ENCODE results near the gene TLNRD1. TPM values are rescaled to one million over a fixed set of nuclear protein-coding genes. Genes with fewer than 3 reads are reported as not detected.
A peak's percentile ranks its signal among the peaks of the same experiment; 100 is the strongest.
"Not testable (repeated sequence)": the region's sequence is repeated elsewhere in the genome, so short reads cannot be mapped to it uniquely, and the experiment has no call there.

TLNRD1 gene
- total RNA-seq (3.8 TPM), polyA plus RNA-seq (14.0 TPM)

DNA sequence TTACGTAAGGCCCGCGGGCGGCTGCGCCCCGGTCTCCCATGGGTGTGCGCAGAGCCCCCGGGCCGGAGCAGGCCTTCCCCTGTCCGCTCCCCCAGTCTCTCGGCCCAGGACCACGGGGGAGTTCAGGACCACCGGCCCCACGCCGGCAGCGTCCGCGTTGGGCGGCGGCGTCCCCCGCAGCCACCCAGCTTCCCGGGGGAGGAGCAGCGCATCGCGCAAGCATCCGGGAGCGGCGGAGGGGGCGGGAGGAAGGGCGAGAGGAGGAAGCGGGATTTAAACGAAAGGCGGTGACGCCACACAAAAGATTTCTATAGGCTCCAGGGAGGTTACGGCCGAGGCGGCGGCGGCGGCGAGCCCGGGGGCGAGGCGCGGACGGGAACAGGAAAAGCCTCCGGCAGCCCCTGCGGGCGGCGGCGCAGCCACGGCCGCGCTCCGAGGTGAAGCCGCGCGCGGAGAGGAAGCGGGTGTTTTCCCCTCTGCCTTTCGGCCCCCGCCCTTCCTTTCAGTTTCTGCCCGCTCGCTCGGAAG is at the start of gene TLNRD1:
TSS of gene TLNRD1 (plus strand) at position 300 of the 528 bp plus-strand sequence. CDS start 1,349 bp downstream, outside the sequence.
- Histone ChIP-seq H3K27ac (ENCODE audit: low read depth) (peak within 1 kb of the TSS; percentile 97), H3K4me3 (ENCODE audit: low read depth, low read length) (peak within 1 kb of the TSS; percentile 99), H3K4me1 (ENCODE audit: insufficient read depth) (peaks cover 2% of the 10 kb centered on the region), H3K36me3 (ENCODE audit: insufficient read depth) (no peaks in the 10 kb centered on the region)
- DNase-seq (ENCODE audit: extremely low spot score) = peak; percentile 83
- WGBS = under 1% methylated on average over 66 of the region's 66 CpGs

- no peak for DNase-seq (ENCODE audit: extremely low spot score)
- Histone ChIP-seq H3K36me3 (ENCODE audit: insufficient read depth) (no peaks in the 10 kb centered on the region), H3K27ac (ENCODE audit: low read depth) (no peak overlapping the region), H3K4me3 (ENCODE audit: low read depth, low read length) (no peak overlapping the region), H3K4me1 (ENCODE audit: insufficient read depth) (no peaks in the 10 kb centered on the region)
- 69% methylated on average over 5 of the region's 5 CpGs for WGBS
Observed at GRCh38 chr15:80951941-80952340, 48.8 kb upstream of the TLNRD1 start.

DNA sequence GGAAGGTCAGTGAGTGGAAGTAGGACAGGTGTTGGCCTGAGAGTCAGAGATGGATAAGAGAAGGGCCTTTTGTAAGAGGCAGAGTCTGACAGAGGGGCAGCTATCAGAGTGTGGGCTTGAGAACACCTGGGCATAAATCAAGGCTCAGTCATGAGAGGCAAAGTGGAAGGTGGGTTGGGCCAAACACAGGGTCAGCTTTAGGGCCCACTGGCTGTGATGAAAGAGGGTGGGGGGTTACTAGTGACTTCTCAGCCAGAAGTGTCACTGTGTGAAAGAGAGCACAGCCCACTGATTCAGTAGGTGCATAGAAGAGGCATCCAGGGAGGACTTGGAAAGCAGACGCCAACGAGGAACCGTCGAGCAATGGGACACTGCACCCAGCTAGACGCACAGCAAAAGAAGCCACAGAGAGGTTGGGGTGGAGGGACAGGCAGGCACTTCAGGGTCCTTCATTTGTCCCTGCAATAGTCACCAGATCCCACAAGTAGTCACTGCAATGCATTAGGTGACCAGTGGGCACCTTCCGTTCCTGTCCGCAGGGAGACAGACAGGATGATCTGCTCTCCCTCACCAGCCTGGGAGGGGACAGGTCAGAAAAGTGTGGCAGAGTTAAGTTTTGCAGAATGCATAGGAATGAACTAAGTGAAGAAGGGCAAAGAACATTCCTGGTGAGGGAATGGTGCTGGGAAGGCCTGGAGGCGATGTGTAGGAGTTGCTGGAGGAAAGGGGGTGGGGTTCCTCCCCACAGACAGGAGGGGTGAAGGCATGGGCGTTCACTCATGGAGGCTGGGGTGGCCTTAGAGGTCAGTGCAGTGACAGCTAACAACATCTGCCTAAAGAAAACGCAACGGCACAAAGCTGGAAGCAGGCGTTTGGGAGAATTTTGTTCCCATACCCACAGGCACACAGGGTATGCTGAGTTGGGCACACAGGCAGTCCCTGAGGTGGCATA is 47.4 kb upstream of the TLNRD1 start:
- DNase-seq (ENCODE audit: extremely low spot score) = no peak
- no peaks in the 10 kb centered on the region for H3K36me3 ChIP-seq (ENCODE audit: insufficient read depth)

DNA sequence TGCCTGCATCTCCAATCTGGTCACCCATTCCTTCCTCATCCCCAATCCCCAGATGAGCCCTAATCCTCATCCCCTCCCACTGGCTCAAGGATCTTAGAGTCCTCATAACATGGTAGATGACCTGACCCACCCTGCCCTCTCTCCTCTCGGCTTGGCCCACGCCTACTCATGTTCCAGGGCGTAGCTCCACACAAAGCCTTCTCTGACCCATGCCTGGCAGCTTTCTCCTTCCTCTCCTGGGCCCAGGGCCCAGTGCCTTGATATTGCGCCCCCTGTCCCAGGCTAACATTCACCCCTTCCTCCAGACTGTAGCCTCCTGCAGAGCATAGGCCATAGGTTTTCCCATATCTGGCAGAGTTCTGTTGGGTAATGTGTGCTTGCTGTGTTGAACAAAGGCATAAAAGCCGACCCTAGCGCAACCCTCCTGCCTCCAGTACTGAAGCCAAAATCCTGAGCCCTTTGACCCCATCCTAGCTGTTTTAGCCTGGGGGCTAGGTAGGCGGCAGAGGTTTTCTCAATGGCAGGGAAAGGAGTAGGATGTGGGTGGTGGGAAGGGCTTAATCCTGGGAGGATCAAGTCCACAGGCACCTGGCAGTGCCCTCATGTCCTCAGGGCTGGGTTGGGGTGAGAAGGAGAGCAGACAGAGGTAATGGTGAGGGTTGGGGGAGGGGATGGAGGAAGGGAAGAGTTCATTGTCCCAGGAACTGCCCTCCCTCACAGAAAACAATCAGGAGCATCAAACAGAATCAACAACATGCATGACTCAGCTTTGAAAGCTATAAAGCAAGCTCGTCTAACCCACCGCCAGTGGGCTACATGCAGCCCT is 46.6 kb upstream of the TLNRD1 start:
- H3K36me3 ChIP-seq (ENCODE audit: insufficient read depth) = no peaks in the 10 kb centered on the region
- H3K27ac ChIP-seq (ENCODE audit: low read depth) = no peak overlapping the region
- no peak for DNase-seq (ENCODE audit: extremely low spot score)
- WGBS = 93% methylated on average over 9 of the region's 9 CpGs
- H3K4me3 ChIP-seq (ENCODE audit: low read depth, low read length) = no peak overlapping the region
- no peaks in the 10 kb centered on the region for H3K4me1 ChIP-seq (ENCODE audit: insufficient read depth)

More for the DNA sequence above, 47.4 kb upstream of the TLNRD1 start:
- Histone ChIP-seq H3K27ac (ENCODE audit: low read depth) (no peak overlapping the region), H3K4me1 (ENCODE audit: insufficient read depth) (no peaks in the 10 kb centered on the region), H3K4me3 (ENCODE audit: low read depth, low read length) (no peak overlapping the region)
- WGBS = 97% methylated on average over 12 of the region's 12 CpGs

- WGBS = 93% methylated on average over 19 of the region's 19 CpGs
- H3K4me3 ChIP-seq (ENCODE audit: low read depth, low read length); DNase-seq (ENCODE audit: extremely low spot score); H3K36me3 ChIP-seq (ENCODE audit: insufficient read depth); H3K27ac ChIP-seq (ENCODE audit: low read depth); H3K4me1 ChIP-seq (ENCODE audit: insufficient read depth): not testable (repeated sequence)
Observed at GRCh38 chr15:80955571-80956452, 44.9 kb upstream of the TLNRD1 start.

- Histone ChIP-seq H3K36me3 (ENCODE audit: insufficient read depth) (no peaks in the 10 kb centered on the region), H3K27ac (ENCODE audit: low read depth) (no peak overlapping the region), H3K4me3 (ENCODE audit: low read depth, low read length) (no peak overlapping the region), H3K4me1 (ENCODE audit: insufficient read depth) (no peaks in the 10 kb centered on the region)
- no peak for DNase-seq (ENCODE audit: extremely low spot score)
- 94% methylated on average over 2 of the region's 2 CpGs for WGBS
Observed at GRCh38 chr15:80957556-80957955, 43.2 kb upstream of the TLNRD1 start.

- DNase-seq (ENCODE audit: extremely low spot score) = no peak
- Histone ChIP-seq H3K4me3 (ENCODE audit: low read depth, low read length) (no peak overlapping the region), H3K36me3 (ENCODE audit: insufficient read depth) (no peaks in the 10 kb centered on the region), H3K27ac (ENCODE audit: low read depth) (no peak overlapping the region), H3K4me1 (ENCODE audit: insufficient read depth) (no peaks in the 10 kb centered on the region)
- 98% methylated on average over 2 of the region's 2 CpGs for WGBS
Observed at GRCh38 chr15:80957976-80958375, 42.7 kb upstream of the TLNRD1 start.

DNA sequence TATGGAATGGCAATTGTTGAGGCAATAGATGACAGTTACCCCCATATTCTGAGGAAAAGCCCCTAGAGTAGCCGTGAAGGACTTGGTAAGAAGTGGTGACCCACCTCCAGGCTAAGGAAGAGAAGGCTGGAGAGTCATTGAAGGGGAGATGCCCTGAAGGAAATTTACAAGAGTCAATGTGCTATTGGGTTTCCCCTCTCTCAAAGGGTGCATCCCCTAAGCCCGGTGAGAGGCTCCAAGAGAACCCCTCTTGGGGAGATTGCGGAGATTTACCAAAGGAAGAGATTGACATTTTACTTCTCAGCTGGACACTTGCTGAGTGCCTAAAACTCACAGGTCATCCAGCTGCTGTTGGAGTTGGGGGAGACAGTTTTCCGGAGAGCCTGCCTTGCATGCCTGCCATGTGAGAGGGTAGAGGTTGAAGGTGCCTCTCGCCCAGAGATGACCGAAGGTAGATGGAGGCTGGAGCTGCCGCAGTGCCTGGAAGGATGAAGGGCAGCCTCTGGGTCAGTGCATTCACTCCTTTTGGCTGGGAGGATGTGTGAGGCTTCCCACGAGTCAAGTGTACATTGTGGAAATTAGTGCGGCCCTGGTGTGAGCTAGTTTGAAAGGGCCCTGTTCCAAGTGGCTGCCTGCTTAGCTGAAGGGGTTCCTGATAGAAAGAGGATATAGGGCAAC is 41.8 kb upstream of the TLNRD1 start:
- H3K36me3 ChIP-seq (ENCODE audit: insufficient read depth) = no peaks in the 10 kb centered on the region
- no peak for DNase-seq (ENCODE audit: extremely low spot score)
- WGBS = 98% methylated on average over 9 of the region's 9 CpGs

DNA sequence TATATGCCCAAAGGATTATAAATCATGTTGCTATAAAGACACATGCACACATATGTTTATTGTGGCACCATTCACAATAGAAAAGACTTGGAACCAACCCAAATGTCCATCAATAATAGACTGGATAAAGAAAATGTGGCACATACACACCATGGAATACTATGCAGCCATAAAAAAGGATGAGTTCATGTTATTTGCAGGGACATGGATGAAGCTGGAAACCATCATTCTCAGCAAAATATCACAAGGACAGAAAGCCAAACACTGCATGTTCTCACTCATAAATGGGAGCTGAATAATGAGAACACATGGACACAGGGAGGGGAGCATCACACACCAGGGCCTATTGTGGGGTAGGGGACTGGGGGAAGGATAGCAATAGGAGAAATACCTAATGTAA is 35.3 kb upstream of the TLNRD1 start:
- H3K4me3 ChIP-seq (ENCODE audit: low read depth, low read length); H3K4me1 ChIP-seq (ENCODE audit: insufficient read depth); H3K36me3 ChIP-seq (ENCODE audit: insufficient read depth); DNase-seq (ENCODE audit: extremely low spot score); H3K27ac ChIP-seq (ENCODE audit: low read depth): not testable (repeated sequence)

More for the DNA sequence above, 41.8 kb upstream of the TLNRD1 start:
- H3K4me3 ChIP-seq (ENCODE audit: low read depth, low read length) = no peak overlapping the region
- H3K4me1 ChIP-seq (ENCODE audit: insufficient read depth) = no peaks in the 10 kb centered on the region
- H3K27ac ChIP-seq (ENCODE audit: low read depth) = no peak overlapping the region

- WGBS = 95% methylated on average over 8 of the region's 8 CpGs
- no peaks in the 10 kb centered on the region for H3K4me1 ChIP-seq (ENCODE audit: insufficient read depth)
Observed at GRCh38 chr15:80966431-80967197, 34.1 kb upstream of the TLNRD1 start.

DNA sequence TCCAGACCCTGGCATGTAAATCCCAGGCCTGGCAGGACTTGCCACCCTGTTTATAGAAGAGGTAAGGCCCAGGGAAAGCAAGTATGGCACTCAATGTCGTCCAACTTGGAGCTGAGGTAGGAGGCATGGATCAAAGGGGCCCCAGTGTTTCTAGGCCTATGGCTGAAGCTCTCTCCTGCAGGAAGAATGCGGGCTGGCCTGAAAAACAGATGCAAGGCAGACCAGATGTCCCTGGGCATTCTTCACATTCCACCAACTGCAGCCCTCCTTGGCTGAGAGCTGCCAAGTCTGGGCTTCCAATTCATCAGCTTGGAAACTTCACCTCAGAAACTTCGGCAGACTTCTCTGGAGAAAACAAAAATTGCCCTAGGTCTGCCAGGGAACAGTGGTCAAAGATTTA is 33.3 kb upstream of the TLNRD1 start:
- no peak for DNase-seq (ENCODE audit: extremely low spot score)
- Histone ChIP-seq H3K4me1 (ENCODE audit: insufficient read depth) (no peaks in the 10 kb centered on the region), H3K36me3 (ENCODE audit: insufficient read depth) (no peaks in the 10 kb centered on the region), H3K4me3 (ENCODE audit: low read depth, low read length) (no peak overlapping the region), H3K27ac (ENCODE audit: low read depth) (no peak overlapping the region)
- WGBS = 52% methylated on average over 3 of the region's 3 CpGs

More at GRCh38 chr15:80966431-80967197, 34.1 kb upstream of the TLNRD1 start:
- Histone ChIP-seq H3K27ac (ENCODE audit: low read depth) (no peak overlapping the region), H3K36me3 (ENCODE audit: insufficient read depth) (no peaks in the 10 kb centered on the region), H3K4me3 (ENCODE audit: low read depth, low read length) (no peak overlapping the region)
- DNase-seq (ENCODE audit: extremely low spot score) = no peak

GRCh38 chr15:80967991-80968510 is 32.7 kb upstream of the TLNRD1 start:
- H3K36me3 ChIP-seq (ENCODE audit: insufficient read depth) = no peaks in the 10 kb centered on the region
- H3K27ac ChIP-seq (ENCODE audit: low read depth) = no peak overlapping the region
- H3K4me3 ChIP-seq (ENCODE audit: low read depth, low read length) = no peak overlapping the region
- no peaks in the 10 kb centered on the region for H3K4me1 ChIP-seq (ENCODE audit: insufficient read depth)
- no peak for DNase-seq (ENCODE audit: extremely low spot score)
- 96% methylated on average over 4 of the region's 4 CpGs for WGBS
